ENCODE results near the gene CFAP20DC.
"Not testable (repeated sequence)": the region's sequence is repeated elsewhere in the genome, so short reads cannot be mapped to it uniquely, and the experiment has no call there.

The CFAP20DC gene

DNA sequence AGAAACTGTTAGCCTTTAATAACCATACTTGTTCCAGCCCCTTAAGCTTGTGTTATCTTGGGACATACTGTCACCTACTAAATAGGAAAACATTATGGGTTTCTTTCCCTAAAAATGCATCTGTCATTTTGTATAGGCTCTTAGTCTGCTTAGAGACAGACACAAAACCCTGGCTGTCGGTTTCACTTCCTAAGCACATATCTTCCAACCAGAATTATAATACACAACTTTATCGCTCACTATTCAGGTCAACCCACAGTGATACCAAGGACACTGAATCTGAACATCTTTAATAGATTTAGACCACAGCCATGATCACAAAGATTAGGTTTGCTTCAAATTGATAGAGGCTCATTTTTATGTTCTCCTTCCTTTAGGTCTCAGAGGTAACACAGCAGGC lies 111.8 kb downstream of the CFAP20DC start:
- no peak for TF ChIP-seq CTCF (IDR thresholded peaks at IDR 0.05; ENCODE audit: low read length, missing control alignments)
- DNase-seq (ENCODE audit: low read depth): no peak
- H3K4me3 ChIP-seq (replicated peaks; ENCODE audit: low read depth, low read length): no peak overlapping the region

- no peak overlapping the region for H3K4me3 ChIP-seq (replicated peaks; ENCODE audit: low read depth, low read length)
- peak; percentile 31 for DNase-seq (ENCODE audit: low read depth)
- no peak for TF ChIP-seq CTCF (IDR thresholded peaks at IDR 0.05; ENCODE audit: low read length, missing control alignments)
Measured at GRCh38 chr3:58924578-58924977, 125.2 kb downstream of the CFAP20DC start.

DNA sequence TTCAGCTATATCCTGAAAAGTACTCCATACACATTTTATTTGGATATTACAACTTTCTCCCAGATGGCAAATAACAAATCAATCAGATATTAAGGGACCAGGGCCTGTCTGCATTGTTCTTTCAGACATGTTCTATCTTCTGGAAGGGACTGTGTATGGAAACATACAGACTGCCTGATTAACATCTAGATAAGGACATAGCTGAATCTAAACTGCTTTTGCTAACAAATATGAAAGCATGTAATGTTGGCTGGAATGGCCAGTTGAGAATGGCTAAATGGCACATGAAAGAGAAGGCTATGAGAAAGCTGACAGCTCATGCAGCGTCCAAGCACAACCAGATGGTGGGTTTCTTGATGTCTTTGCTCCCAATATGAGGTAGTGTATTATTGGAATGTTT lies 149.4 kb downstream of the CFAP20DC start:
- no peak overlapping the region for H3K4me3 ChIP-seq (replicated peaks; ENCODE audit: low read depth, low read length)
- DNase-seq (ENCODE audit: low read depth): no peak
- no peak for TF ChIP-seq CTCF (IDR thresholded peaks at IDR 0.05; ENCODE audit: low read length, missing control alignments)

DNA sequence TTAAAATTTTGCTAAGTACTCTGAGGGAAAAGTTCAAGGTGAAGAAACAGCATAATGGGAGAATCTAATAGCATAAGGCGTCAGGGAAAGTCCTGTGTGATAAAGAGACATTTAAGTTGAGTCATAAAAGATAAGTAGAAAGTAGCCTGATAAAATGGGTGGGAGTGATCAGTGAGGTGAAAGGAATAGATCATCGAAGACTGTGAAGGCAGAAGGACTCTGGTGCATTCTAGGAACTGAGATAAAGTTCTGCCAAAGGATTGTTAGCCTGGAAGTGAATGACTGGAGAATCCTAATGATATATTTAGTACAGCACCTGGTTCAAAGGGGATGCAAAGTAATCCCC lies 149.9 kb downstream of the CFAP20DC start:
- no peak for DNase-seq (ENCODE audit: low read depth)
- TF ChIP-seq CTCF (IDR thresholded peaks at IDR 0.05; ENCODE audit: low read length, missing control alignments): no peak
- no peak overlapping the region for H3K4me3 ChIP-seq (replicated peaks; ENCODE audit: low read depth, low read length)

DNA sequence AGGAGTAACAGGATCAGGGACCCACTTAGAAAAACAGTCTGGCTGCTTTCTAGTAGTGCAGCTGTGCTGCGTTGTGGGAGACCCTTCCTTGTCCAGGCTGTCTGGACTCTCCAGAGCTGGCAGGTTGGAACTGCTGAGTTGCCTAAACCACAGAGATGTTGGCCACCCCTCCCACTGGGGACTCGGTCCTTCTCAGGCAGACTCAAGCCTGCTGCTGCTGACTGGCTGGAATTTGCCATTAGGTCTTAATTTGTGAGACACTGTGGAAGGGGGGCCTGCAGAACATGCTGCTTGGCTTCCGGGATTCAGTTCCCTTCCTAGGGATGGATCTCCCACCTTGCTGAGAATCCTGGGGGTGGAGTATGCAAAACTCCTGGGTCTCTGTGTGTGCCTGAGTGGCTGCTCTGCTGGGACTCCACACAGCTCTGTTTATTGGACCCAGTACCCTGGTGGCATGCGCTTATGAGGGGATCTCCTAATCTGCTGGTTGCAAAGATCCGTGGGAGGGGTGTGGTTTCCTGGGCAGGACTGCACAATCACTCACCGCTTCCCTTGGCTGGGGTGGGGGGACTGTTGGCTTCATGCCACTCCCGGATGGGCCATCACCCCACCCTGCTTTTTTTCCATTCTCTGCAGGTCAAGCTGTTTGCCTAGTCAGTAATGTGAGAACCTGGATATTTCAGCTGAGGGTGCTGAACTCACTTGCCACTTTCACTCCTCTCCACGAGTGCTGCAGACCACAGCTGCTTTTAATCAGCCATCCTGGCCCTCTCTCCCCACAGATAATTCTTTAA lies 150.5 kb downstream of the CFAP20DC start:
- peak; percentile 11 for DNase-seq (ENCODE audit: low read depth)
- no peak overlapping the region for H3K4me3 ChIP-seq (replicated peaks; ENCODE audit: low read depth, low read length)
- no peak for TF ChIP-seq CTCF (IDR thresholded peaks at IDR 0.05; ENCODE audit: low read length, missing control alignments)

DNA sequence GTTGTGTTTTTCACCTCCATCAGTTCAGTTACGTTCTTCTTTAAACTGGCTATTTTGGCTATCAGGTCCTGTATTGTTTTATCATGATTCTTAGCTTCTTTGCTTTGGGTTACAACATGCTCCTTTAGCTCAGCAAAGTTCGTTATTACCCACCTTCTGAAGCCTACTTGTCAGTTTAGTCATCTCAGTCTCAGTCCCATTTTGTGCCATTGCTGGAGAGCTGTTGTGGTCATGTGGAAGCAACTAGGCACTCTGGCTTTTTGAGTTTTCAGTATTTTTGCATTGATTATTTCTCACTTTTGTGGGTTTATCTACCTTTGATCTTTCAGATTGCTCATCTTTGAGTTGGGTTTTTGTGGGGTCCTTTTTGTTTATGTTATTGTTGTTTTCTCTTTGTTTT lies 151.3 kb downstream of the CFAP20DC start:
- TF ChIP-seq CTCF (IDR thresholded peaks at IDR 0.05; ENCODE audit: low read length, missing control alignments): no peak
- H3K4me3 ChIP-seq (replicated peaks; ENCODE audit: low read depth, low read length): no peak overlapping the region
- no peak for DNase-seq (ENCODE audit: low read depth)

GRCh38 chr3:58897646-58898045 lies 152.2 kb downstream of the CFAP20DC start:
- no peak for DNase-seq (ENCODE audit: low read depth)
- H3K4me3 ChIP-seq (replicated peaks; ENCODE audit: low read depth, low read length): no peak overlapping the region
- TF ChIP-seq CTCF (IDR thresholded peaks at IDR 0.05; ENCODE audit: low read length, missing control alignments): no peak

DNA sequence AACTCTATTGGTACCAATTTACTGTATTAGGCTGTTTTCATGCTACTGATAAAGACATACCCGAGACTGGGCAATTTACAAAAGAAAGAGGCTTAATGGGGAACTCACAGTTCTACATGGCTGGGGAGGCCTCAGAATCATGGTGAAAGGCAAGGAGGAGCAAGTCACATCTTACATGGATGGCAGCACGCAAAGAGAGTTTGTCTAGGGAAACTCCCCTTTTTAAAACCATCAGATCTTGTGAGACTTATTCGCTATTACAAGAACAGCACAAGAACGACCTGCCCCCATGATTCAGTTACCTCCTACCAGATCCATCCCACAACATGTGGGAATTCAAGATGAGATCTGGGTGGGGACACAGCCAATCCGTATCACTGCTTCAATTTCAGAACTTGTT lies 154.1 kb downstream of the CFAP20DC start:
- H3K4me3 ChIP-seq (replicated peaks; ENCODE audit: low read depth, low read length); DNase-seq (ENCODE audit: low read depth): not testable (repeated sequence)

- H3K4me3 ChIP-seq (replicated peaks; ENCODE audit: low read depth, low read length); DNase-seq (ENCODE audit: low read depth): not testable (repeated sequence)
Measured at GRCh38 chr3:58892526-58892925, 157.3 kb downstream of the CFAP20DC start.

All from fibroblast of pulmonary artery (primary cell).